Fibroblast of peridontal ligament (primary cell): ENCODE results near the gene ZNF790.

Source experiments
- DNase-seq: peaks from one replicate; pipeline ENCODE4 v3.0.0-alpha.2; 2010; ENCODE audit errors: extremely low read depth

Gene ZNF790

GRCh38 chr19:36772311-36773222 lies 65.6 kb downstream of the ZNF790 start, which contains the start of gene ZNF850:
Gene ZNF850, minus strand, starts transcription at chr19:36772807. Its CDS starts 10,201 bp downstream, at chr19:36762606.
- DNase-seq, result peak; percentile 94

- DNase-seq, result peak; percentile 77
These were observed 66.6 kb downstream of the ZNF790 start for GRCh38 chr19:36771261-36772231.
